ENCODE measurements around the gene PLCB2.
A peak's percentile ranks its signal among the peaks of the same experiment; 100 is the strongest.

The PLCB2 gene

DNA sequence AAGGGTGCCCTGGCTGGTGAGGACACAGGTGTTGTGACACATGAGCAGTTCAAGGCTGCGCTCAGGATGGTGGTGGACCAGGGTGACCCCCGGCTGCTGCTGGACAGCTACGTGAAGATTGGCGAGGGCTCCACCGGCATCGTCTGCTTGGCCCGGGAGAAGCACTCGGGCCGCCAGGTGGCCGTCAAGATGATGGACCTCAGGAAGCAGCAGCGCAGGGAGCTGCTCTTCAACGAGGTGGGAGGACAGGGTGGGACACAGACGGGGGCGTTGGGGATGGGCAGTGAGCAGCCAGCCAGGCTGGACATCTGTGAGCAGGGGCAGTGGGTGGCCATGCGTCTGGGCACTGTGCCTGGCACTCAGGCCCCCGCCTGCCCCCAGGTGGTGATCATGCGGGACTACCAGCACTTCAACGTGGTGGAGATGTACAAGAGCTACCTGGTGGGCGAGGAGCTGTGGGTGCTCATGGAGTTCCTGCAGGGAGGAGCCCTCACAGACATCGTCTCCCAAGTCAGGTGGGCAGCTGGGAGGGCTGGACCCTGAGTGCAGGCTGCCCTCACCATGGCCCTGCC, 35.2 kb downstream of the PLCB2 start:
- H3K4me3 ChIP-seq (ENCODE audit: control insufficient read depth, low read depth, low read length) = no peak overlapping the region
- DNase-seq (ENCODE audit: low read depth) = no peak
- TF ChIP-seq CTCF (conservative IDR thresholded peaks at IDR 0.05; ENCODE audit: control insufficient read depth, insufficient read depth, low read depth, low read length) = peak; percentile 30

- DNase-seq (ENCODE audit: low read depth) = no peak
- no peak for TF ChIP-seq CTCF (conservative IDR thresholded peaks at IDR 0.05; ENCODE audit: control insufficient read depth, insufficient read depth, low read depth, low read length)
- H3K4me3 ChIP-seq (ENCODE audit: control insufficient read depth, low read depth, low read length) = no peak overlapping the region
Observed at GRCh38 chr15:40271685-40272484, 35.9 kb downstream of the PLCB2 start.

DNA sequence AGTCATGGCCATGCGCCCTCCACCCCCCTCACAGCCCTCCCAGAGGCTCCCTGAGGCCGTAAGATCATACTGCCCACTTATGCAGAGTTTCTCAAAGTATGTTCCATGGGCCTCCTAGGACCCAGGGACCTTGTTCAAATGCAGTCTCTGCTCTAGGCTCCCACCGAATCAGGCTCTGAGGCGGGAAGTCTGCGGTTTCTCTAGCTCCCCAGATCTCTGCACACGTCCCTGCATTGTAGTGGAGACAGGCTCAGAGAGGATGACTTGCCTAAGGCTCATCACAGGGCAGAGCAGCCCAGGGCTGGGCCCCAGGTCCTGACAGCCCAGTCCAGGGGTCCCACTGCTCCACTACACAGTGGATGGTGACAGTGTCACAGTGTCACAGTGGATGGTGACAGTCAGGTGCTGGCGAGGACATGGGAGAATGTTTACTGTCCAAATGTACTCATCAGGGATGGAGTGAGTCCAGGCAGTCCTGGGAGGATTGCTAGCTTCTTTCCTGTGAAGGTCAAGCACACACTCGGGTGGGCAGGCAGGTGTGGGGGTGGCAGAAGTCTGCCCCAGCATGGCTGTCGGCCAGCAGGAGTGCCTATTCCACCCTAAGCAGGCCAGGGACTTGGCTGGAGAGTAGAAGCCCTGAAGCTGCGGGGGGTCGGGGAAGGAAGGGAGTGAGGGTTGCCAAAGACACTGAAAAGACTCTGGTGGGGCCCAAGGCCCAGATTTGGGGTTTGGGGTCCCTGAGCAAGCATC, 37.3 kb downstream of the PLCB2 start:
- no peak overlapping the region for H3K4me3 ChIP-seq (ENCODE audit: control insufficient read depth, low read depth, low read length)
- peak; percentile 27 for DNase-seq (ENCODE audit: low read depth)
- TF ChIP-seq CTCF (conservative IDR thresholded peaks at IDR 0.05; ENCODE audit: control insufficient read depth, insufficient read depth, low read depth, low read length) = no peak

GRCh38 chr15:40269604-40270003, 38.1 kb downstream of the PLCB2 start:
- H3K4me3 ChIP-seq (ENCODE audit: control insufficient read depth, low read depth, low read length) = no peak overlapping the region
- DNase-seq (ENCODE audit: low read depth) = no peak
- TF ChIP-seq CTCF (conservative IDR thresholded peaks at IDR 0.05; ENCODE audit: control insufficient read depth, insufficient read depth, low read depth, low read length) = no peak

- H3K4me3 ChIP-seq (ENCODE audit: control insufficient read depth, low read depth, low read length) = no peak overlapping the region
- no peak for DNase-seq (ENCODE audit: low read depth)
- no peak for TF ChIP-seq CTCF (conservative IDR thresholded peaks at IDR 0.05; ENCODE audit: control insufficient read depth, insufficient read depth, low read depth, low read length)
Observed at GRCh38 chr15:40267670-40268069, 40.1 kb downstream of the PLCB2 start.

DNA sequence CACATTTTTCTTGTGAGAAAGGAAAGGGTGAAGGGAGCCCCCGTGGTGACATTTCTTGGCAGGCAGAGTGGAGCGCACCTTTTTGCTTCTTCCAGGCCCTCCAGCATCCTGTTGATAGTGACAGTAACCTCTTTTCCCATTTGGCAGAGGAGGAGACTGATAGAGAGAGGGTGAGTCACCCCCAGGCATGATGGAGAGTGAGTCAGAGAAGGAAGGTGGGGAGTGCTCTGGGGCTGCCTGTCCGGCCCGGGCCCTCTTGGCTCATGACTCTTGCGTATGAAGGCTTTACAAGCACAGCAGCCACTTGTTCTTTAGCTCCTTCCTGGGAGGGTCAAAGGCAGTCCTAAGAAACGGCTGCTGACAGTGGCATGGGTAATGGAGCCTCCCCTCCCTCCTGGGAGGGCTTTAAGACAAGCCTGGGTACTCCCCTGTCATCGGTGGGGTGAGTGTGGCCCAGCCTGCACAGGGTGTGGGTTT, 40.9 kb downstream of the PLCB2 start:
- DNase-seq (ENCODE audit: low read depth) = peak; percentile 91
- no peak overlapping the region for H3K4me3 ChIP-seq (ENCODE audit: control insufficient read depth, low read depth, low read length)
- no peak for TF ChIP-seq CTCF (conservative IDR thresholded peaks at IDR 0.05; ENCODE audit: control insufficient read depth, insufficient read depth, low read depth, low read length)

All from fibroblast of mammary gland (primary cell).